KMS-11 (cell line): ENCODE measurements around the gene RFPL2.
"Not testable (repeated sequence)": the region's sequence is repeated elsewhere in the genome, so short reads cannot be mapped to it uniquely, and the experiment has no call there.

Experiments used
- H2AFZ ChIP-seq: fragments of 200-600 bp; sonication (generic); 2 replicates; pipeline ENCODE4 v1.6.1; 2016; ENCODE audit warnings: antibody characterized with exemption, mixed run types, low read depth
- H3K27ac ChIP-seq: fragments of 200-600 bp; sonication (generic); 2 replicates; pipeline ENCODE4 v1.6.1; 2016; ENCODE audit warnings: mild to moderate bottlenecking, mixed run types
- H3K27me3 ChIP-seq: fragments of 200-600 bp; sonication (generic); 2 replicates; pipeline ENCODE4 v1.6.1; 2017; ENCODE audit warnings: mild to moderate bottlenecking, low read depth, mixed run types, moderate library complexity; ENCODE audit not compliant: insufficient read depth
- H3K36me3 ChIP-seq: fragments of 200-600 bp; sonication (generic); 2 replicates; pipeline ENCODE4 v1.6.1; 2017; ENCODE audit warnings: mild to moderate bottlenecking, mixed run types; ENCODE audit not compliant: insufficient read depth
- H3K4me1 ChIP-seq: fragments of 200-600 bp; sonication (generic); 2 replicates; pipeline ENCODE4 v1.6.1; 2016; ENCODE audit warnings: mild to moderate bottlenecking, low read depth, mixed run types; ENCODE audit not compliant: poor library complexity, severe bottlenecking
- H3K4me2 ChIP-seq: fragments of 200-600 bp; sonication (generic); 2 replicates; pipeline ENCODE4 v1.7.0; 2016; ENCODE audit warnings: mild to moderate bottlenecking, mixed run types
- H3K4me3 ChIP-seq: fragments of 200-600 bp; sonication (generic); IDR thresholded peaks from 2 replicates; pipeline ENCODE4 v1.6.1; 2017; ENCODE audit warnings: low read depth, low read length, mixed read lengths; ENCODE audit not compliant: insufficient read depth
- H3K79me2 ChIP-seq: fragments of 200-600 bp; sonication (generic); 2 replicates; pipeline ENCODE4 v1.6.1; 2016; ENCODE audit warnings: low read depth, mixed run types; ENCODE audit not compliant: insufficient read depth
- H3K9ac ChIP-seq: fragments of 200-600 bp; sonication (generic); 2 replicates; pipeline ENCODE4 v1.6.1; 2016; ENCODE audit warnings: mild to moderate bottlenecking, mixed run types
- H4K20me1 ChIP-seq: fragments of 200-600 bp; sonication (generic); 2 replicates; pipeline ENCODE4 v1.6.1; 2016; ENCODE audit warnings: mild to moderate bottlenecking, mixed run types; ENCODE audit not compliant: insufficient read depth
- CTCF ChIP-seq: fragments of 200-600 bp; sonication (generic); conservative IDR thresholded peaks from 2 replicates; pipeline ENCODE4 v1.6.1; 2017; ENCODE audit warnings: low read depth, mild to moderate bottlenecking, antibody characterized with exemption, low read length, moderate library complexity, mixed read lengths

RFPL2 gene

DNA sequence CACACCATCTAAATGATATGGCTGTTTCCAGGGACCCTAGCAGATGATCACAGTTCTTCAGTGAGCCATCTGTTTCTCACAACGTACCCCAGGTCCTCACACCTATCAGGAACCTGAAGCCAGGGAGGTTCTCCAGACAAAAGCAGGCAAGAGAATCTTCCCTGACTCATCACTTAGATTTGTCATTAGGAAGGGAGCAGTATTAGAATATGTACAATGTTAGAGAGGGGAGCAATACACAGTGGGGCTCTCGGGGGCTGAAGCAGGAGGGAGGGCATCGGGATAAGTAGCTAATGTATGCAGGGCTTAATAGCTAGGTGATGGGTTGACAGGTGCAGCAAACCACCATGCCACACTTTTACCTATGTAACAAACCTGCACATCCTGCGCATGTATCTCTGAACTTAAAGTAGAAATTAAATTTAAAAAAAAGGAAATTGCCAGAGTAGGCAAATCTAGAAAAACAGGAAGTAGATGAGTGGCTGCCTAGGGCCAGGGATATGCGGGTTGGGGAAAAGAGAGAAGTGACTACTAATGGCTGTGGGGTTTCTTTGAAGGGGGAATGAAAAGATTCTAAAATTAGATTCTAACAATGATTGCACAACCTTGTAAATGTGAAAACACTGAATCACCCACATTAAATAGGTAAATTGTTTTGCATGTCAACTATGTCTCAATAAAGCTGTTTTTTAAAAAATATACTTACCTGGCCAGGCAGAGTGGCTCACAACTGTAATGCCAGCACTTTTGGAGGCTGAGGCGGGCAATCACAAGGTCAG is 60.2 kb downstream of the RFPL2 start:
- no peak overlapping the region for H2AFZ ChIP-seq
- no peak overlapping the region for H3K4me3 ChIP-seq
- no peaks in the 10 kb centered on the region for H3K27me3 ChIP-seq
- no peaks in the 10 kb centered on the region for H4K20me1 ChIP-seq
- H3K36me3 ChIP-seq, result no peaks in the 10 kb centered on the region
- H3K9ac ChIP-seq, result no peak overlapping the region
- no peak for TF ChIP-seq CTCF
- H3K4me2 ChIP-seq, result no peak overlapping the region
- H3K4me1 ChIP-seq, result no peaks in the 10 kb centered on the region
- no peak overlapping the region for H3K27ac ChIP-seq
- H3K79me2 ChIP-seq, result no peaks in the 10 kb centered on the region

DNA sequence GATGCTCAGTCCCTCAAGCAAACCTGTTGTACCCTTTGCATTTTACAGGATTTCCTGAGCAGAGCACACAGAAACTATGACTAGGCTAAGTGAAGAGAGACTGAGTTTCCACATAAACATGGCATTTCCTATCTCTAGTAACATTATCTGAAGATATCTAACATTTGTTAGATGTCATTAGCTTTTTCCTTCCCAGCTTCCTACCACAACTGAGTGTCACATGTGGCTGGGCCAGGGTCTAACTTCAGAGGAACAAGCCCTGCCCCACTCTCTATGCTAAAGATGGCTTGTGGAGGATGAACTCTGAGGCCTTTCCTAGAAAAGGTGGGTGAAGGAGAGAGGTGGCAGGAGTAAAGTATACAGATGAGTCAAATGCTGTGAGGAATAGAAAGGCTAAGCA is 62.3 kb downstream of the RFPL2 start:
- no peaks in the 10 kb centered on the region for H3K36me3 ChIP-seq
- H3K27me3 ChIP-seq, result no peaks in the 10 kb centered on the region
- H3K9ac ChIP-seq, result no peak overlapping the region
- no peak for TF ChIP-seq CTCF
- no peak overlapping the region for H3K4me3 ChIP-seq
- no peaks in the 10 kb centered on the region for H3K79me2 ChIP-seq
- H4K20me1 ChIP-seq, result no peaks in the 10 kb centered on the region
- no peak overlapping the region for H3K4me2 ChIP-seq
- H2AFZ ChIP-seq, result no peak overlapping the region
- H3K4me1 ChIP-seq, result peaks cover 7% of the 10 kb centered on the region
- no peak overlapping the region for H3K27ac ChIP-seq

- not testable (repeated sequence) for H3K79me2 ChIP-seq, H3K27me3 ChIP-seq, H3K27ac ChIP-seq, H2AFZ ChIP-seq, H3K4me1 ChIP-seq, H3K4me2 ChIP-seq, H3K4me3 ChIP-seq, H3K36me3 ChIP-seq, H4K20me1 ChIP-seq, H3K9ac ChIP-seq
- peak; percentile 62 for TF ChIP-seq CTCF
These were observed 64.2 kb downstream of the RFPL2 start for GRCh38 chr22:32140688-32141087.
